ENCODE results near the gene CACNA1C. TPM values are rescaled to one million over a fixed set of nuclear protein-coding genes. Genes with fewer than 3 reads are reported as not detected.
A peak's percentile ranks its signal among the peaks of the same experiment; 100 is the strongest.

Gene CACNA1C
- total and polyA plus RNA-seq, 10 of the 15 experiments (the other 5 are each of a cell fraction or from before 2014, with no cell fraction given) = under 0.01 to 0.15 (median 0.09) TPM; not detected in 5

DNA sequence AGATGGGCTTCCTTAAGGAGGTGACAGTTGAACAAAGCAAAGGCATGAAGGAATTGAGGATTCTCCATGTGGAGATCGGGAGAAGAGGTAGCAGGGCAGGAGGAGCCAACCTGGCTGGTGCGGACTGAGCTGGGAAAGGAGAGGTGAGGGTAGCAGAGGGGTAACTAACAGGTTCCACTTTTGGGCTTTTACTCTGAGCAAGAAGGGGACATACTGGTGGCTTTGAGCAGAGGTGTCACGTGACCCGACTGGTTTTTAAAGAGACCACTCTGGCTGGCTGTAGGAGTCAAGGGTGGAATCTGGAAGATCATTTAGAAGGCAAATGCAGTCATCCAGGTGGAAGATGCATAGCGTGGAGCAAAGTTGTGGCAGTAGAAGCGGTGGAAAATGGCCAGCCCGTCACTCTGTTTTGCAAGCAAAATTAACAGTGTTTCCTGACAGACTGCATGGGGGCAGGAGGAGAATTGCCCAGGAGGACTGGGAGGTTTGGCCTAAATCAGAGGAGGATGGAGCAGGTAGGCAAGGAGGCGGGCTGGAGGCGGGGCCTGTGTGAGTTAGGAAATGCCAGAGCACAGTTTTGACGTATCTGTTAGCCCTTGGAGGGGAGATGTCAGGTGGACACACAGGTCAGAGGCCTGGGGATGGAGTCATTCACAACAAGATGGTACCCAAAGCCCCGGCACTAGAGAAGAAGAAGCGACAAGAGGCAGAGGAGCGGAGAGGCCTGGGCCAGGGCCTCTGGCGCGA is 585.7 kb downstream of the CACNA1C start:
- Histone ChIP-seq H4K20me1 (ENCODE audit: control insufficient read depth, insufficient read depth) (no peaks in the 10 kb centered on the region; the same call in 1 of the 2 replicates), H3K4me1 (ENCODE audit: control insufficient read depth, insufficient read depth, low read length) (no peaks in the 10 kb centered on the region), H3K9ac (ENCODE audit: control insufficient read depth, insufficient read depth, low read length) (no peak overlapping the region), H3K36me3 (ENCODE audit: control insufficient read depth in 2 of 2, insufficient read depth in 2 of 2, low read length in 1 of 2) (no peaks in the 10 kb centered on the region), H2AFZ (ENCODE audit: control insufficient read depth, low read depth, low read length) (no peak overlapping the region), H3K27ac (ENCODE audit: control insufficient read depth, insufficient read depth) (no peak overlapping the region), H3K79me2 (ENCODE audit: control insufficient read depth, insufficient read depth, low read length) (no peaks in the 10 kb centered on the region), H3K9me3 (replicated peaks; ENCODE audit: control insufficient read depth, insufficient read depth, low read length) (no peaks in the 10 kb centered on the region), H3K4me2 (ENCODE audit: control insufficient read depth, insufficient read depth) (no peak overlapping the region), H3K4me3 (no peak overlapping the region), H3K27me3 (replicated peaks in 1 of 2; ENCODE audit: control insufficient read depth in 2 of 2, insufficient read depth in 2 of 2, low read length in 1 of 2) (peaks cover 0 to 15% of the 10 kb centered on the region in 2 experiments)
- no TSS peak for BruUV-seq (replicated peaks)
- ATAC-seq = no peak
- CTCF ChIA-PET = no interaction called here
- FAIRE-seq = no peak
- TF ChIP-seq RAD51 (IDR thresholded peaks at IDR 0.05) (peak; percentile 28; the same call in 1 of the 2 replicates), USF1 (IDR thresholded peaks at IDR 0.05; ENCODE audit: borderline replicate concordance, extremely low read length, insufficient read depth, low read depth, low read length) (peak; percentile 18)
- TF ChIP-seq, protein P1, sequence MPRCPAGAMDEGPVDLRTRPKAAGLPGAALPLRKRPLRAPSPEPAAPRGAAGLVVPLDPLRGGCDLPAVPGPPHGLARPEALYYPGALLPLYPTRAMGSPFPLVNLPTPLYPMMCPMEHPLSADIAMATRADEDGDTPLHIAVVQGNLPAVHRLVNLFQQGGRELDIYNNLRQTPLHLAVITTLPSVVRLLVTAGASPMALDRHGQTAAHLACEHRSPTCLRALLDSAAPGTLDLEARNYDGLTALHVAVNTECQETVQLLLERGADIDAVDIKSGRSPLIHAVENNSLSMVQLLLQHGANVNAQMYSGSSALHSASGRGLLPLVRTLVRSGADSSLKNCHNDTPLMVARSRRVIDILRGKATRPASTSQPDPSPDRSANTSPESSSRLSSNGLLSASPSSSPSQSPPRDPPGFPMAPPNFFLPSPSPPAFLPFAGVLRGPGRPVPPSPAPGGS (IDR thresholded peaks at IDR 0.05; ENCODE audit: borderline replicate concordance, insufficient read depth, low read depth, low read length, poor library complexity, severe bottlenecking) = no peak
- 38% methylated on average over 15 of the region's 15 CpGs for WGBS (ENCODE audit: insufficient coverage, insufficient replicate concordance, low lambda C conversion rate, missing lambda C conversion rate)
- DNase-seq (ENCODE audit: low read depth, low spot score) = no peak
- RAD21 ChIA-PET (ENCODE audit: unreplicated experiment) = no interaction called here
- SMC1A ChIA-PET (ENCODE audit: uncharacterized antibody, unreplicated experiment) = no interaction called here
- intact Hi-C loops (cut with micrococcal nuclease; ENCODE audit: unreplicated experiment) (no loop called here), in situ Hi-C loops (cut with MboI) (no loop called here)
- POLR2A ChIA-PET = no interaction called here

GRCh38 chr12:2639020-2639298 is 586.2 kb downstream of the CACNA1C start:
- SMC1A ChIA-PET (ENCODE audit: uncharacterized antibody, unreplicated experiment) = no interaction called here
- Histone ChIP-seq H3K27me3 (replicated peaks in 1 of 2; ENCODE audit: control insufficient read depth in 2 of 2, insufficient read depth in 2 of 2, low read length in 1 of 2) (peaks cover 0 to 17% of the 10 kb centered on the region in 2 experiments), H4K20me1 (ENCODE audit: control insufficient read depth, insufficient read depth) (no peaks in the 10 kb centered on the region; the same call in 1 of the 2 replicates), H3K79me2 (ENCODE audit: control insufficient read depth, insufficient read depth, low read length) (no peaks in the 10 kb centered on the region), H3K9ac (ENCODE audit: control insufficient read depth, insufficient read depth, low read length) (no peak overlapping the region), H3K4me2 (ENCODE audit: control insufficient read depth, insufficient read depth) (no peak overlapping the region), H2AFZ (ENCODE audit: control insufficient read depth, low read depth, low read length) (no peak overlapping the region), H3K27ac (ENCODE audit: control insufficient read depth, insufficient read depth) (no peak overlapping the region), H3K9me3 (replicated peaks; ENCODE audit: control insufficient read depth, insufficient read depth, low read length) (no peaks in the 10 kb centered on the region), H3K4me1 (ENCODE audit: control insufficient read depth, insufficient read depth, low read length) (no peaks in the 10 kb centered on the region), H3K36me3 (ENCODE audit: control insufficient read depth in 2 of 2, insufficient read depth in 2 of 2, low read length in 1 of 2) (no peaks in the 10 kb centered on the region), H3K4me3 (no peak overlapping the region)
- intact Hi-C loops (cut with micrococcal nuclease; ENCODE audit: unreplicated experiment) (no loop called here), in situ Hi-C loops (cut with MboI) (no loop called here)
- WGBS (ENCODE audit: insufficient coverage, insufficient replicate concordance, low lambda C conversion rate, missing lambda C conversion rate) = 41% methylated on average over 9 of the region's 10 CpGs
- BruUV-seq (replicated peaks) = no TSS peak
- RAD21 ChIA-PET (ENCODE audit: unreplicated experiment) = no interaction called here
- ATAC-seq (no peak), FAIRE-seq (no peak), DNase-seq (ENCODE audit: low read depth, low spot score) (no peak)
- CTCF ChIA-PET = no interaction called here
- POLR2A ChIA-PET = no interaction called here
- TF ChIP-seq JUNB (IDR thresholded peaks at IDR 0.05) (no peak), MYC (IDR thresholded peaks at IDR 0.05; ENCODE audit: insufficient read depth, insufficient read length, insufficient replicate concordance, low read length, severe bottlenecking) (no peak), YY1 (IDR thresholded peaks at IDR 0.05; ENCODE audit: low read depth, low read length) (no peak), BHLHE40 (IDR thresholded peaks at IDR 0.05; ENCODE audit: borderline replicate concordance in 1 of 2, low read depth in 2 of 2, low read length in 1 of 2) (no peak), CHD2 (IDR thresholded peaks at IDR 0.05; ENCODE audit: borderline replicate concordance, low read depth, low read length) (no peak), ZNF207 (IDR thresholded peaks at IDR 0.05; ENCODE audit: borderline replicate concordance) (no peak), SMAD1 (IDR thresholded peaks at IDR 0.05; ENCODE audit: low read depth, partially characterized antibody) (no peak), SPI1 (IDR thresholded peaks at IDR 0.05; ENCODE audit: borderline replicate concordance, insufficient read depth, low read depth, low read length) (no peak)

All from GM12878 (cell line).